Liver (tissue), 9 donors: ENCODE measurements around the gene RAB11FIP3. TPM values are rescaled to one million over a fixed set of nuclear protein-coding genes. Genes with fewer than 3 reads are reported as not detected.

ENCODE experiments used
- DNase-seq: peaks from one replicate; pipeline ENCODE4 v3.0.0-alpha.2; 2017; ENCODE audit warnings: low spot score
- H3K27ac ChIP-seq, 2 donors: one replicate each; pipeline ENCODE4 v1.7.0; 2013; ENCODE audit warnings: inconsistent platforms in 2 of 2, low read length in 2 of 2, control low read depth in 1 of 2, low read depth in 1 of 2, mild to moderate bottlenecking in 1 of 2
- H3K27me3 ChIP-seq, 4 donors: one replicate each; pipeline versions ENCODE4 v1.6.1 to v1.7.0; 2013; ENCODE audit warnings: low read length in 3 of 4, inconsistent platforms in 1 of 4, mild to moderate bottlenecking in 1 of 4, moderate library complexity in 1 of 4; ENCODE audit not compliant: control insufficient read depth in 4 of 4, insufficient read depth in 4 of 4
- H3K36me3 ChIP-seq, 4 donors: one replicate each; pipeline versions ENCODE4 v1.6.1 to v1.7.0; 2013; ENCODE audit warnings: low read length in 3 of 4, mild to moderate bottlenecking in 3 of 4, low read depth in 1 of 4, moderate library complexity in 1 of 4; ENCODE audit not compliant: control insufficient read depth in 4 of 4, insufficient read depth in 3 of 4
- H3K4me1 ChIP-seq, 4 donors: one replicate each; pipeline versions ENCODE4 v1.6.1 to v1.7.0; 2013; ENCODE audit warnings: low read length in 3 of 4, mild to moderate bottlenecking in 3 of 4, moderate library complexity in 1 of 4; ENCODE audit not compliant: control insufficient read depth in 4 of 4, insufficient read depth in 4 of 4
- H3K4me3 ChIP-seq, 3 donors: one replicate each; pipeline versions ENCODE4 v1.6.1 to v1.7.0; 2013; ENCODE audit warnings: low read length in 3 of 3, control low read depth in 1 of 3, low read depth in 1 of 3, mild to moderate bottlenecking in 1 of 3
- H3K9ac ChIP-seq, 2 donors: one replicate each; pipeline ENCODE4 v1.7.0; 2013; ENCODE audit warnings: low read length in 2 of 2, mild to moderate bottlenecking in 2 of 2, moderate library complexity in 2 of 2, control low read depth in 1 of 2, low read depth in 1 of 2
- H3K9me3 ChIP-seq, 4 donors: one replicate each; pipeline versions ENCODE4 v1.6.1 to v1.7.0; 2013; ENCODE audit warnings: low read length in 3 of 4; ENCODE audit not compliant: control insufficient read depth in 4 of 4
- CTCF ChIP-seq: fragments of 150-350 bp; IDR thresholded peaks from 2 replicates; pipeline ENCODE4 v1.5.1; 2017; ENCODE audit warnings: improper control_type of control experiment, low read depth, low read length; ENCODE audit not compliant: missing input control
- FOXA1 ChIP-seq: IDR thresholded peaks from 2 replicates; pipeline ENCODE4 v1.6.1; 2016; ENCODE audit warnings: antibody characterized with exemption
- FOXA2 ChIP-seq: IDR thresholded peaks from 2 replicates; pipeline ENCODE4 v1.6.1; 2016; ENCODE audit warnings: antibody characterized with exemption
- HNF4A ChIP-seq, 2 donors: conservative IDR thresholded peaks; 2 replicates each; pipeline ENCODE4 v1.6.1; 2016; ENCODE audit warnings: antibody characterized with exemption in 2 of 2, mild to moderate bottlenecking in 2 of 2
- HNF4G ChIP-seq: IDR thresholded peaks from 2 replicates; pipeline ENCODE4 v1.6.1; 2016; ENCODE audit warnings: antibody characterized with exemption
- NR2F2 ChIP-seq: IDR thresholded peaks from 2 replicates; pipeline ENCODE4 v1.6.1; 2016; ENCODE audit warnings: antibody characterized with exemption
- RAD21 ChIP-seq, 2 donors: IDR thresholded peaks; 2 replicates each; pipeline ENCODE4 v1.6.1; 2016; ENCODE audit warnings: antibody characterized with exemption in 2 of 2, mild to moderate bottlenecking in 2 of 2
- REST ChIP-seq: IDR thresholded peaks from 2 replicates; pipeline ENCODE4 v1.6.1; 2016; ENCODE audit warnings: antibody characterized with exemption, mild to moderate bottlenecking
- RXRA ChIP-seq, 2 donors: IDR thresholded peaks; 2 replicates each; pipeline ENCODE4 v1.6.1; 2017 to 2018; ENCODE audit warnings: antibody characterized with exemption in 2 of 2, mild to moderate bottlenecking in 1 of 2
- TAF1 ChIP-seq: conservative IDR thresholded peaks from 2 replicates; pipeline ENCODE4 v1.6.1; 2016; ENCODE audit warnings: antibody characterized with exemption, mild to moderate bottlenecking
- WGBS: extraction: QIAGEN DNeasy Blood & Tissue Kit; methylation state at CpG from one replicate; pipeline ENCODE4 v1.1.7; 2013; 5-methylcytosine and 5-hydroxymethylcytosine counted together
- polyA plus RNA-seq, 2 donors: library from polyadenylated mRNA; stranded (reverse) in 1 of 2; unstranded in 1 of 2; fragments of 200-250 nt in 1 of 2; fragments of >200 nt in 1 of 2; fragmentation: Nextera tagmentation in 1 of 2; extraction: Ambion mirVana in 1 of 2; gene quantifications; one replicate each; pipeline versions ENCODE4 v1.2.1 to v1.2.3, GENCODE V29; 2013 to 2015
- total RNA-seq, 2 donors: library from RNA; depleted of rRNA; stranded (reverse); fragments of >200 nt; gene quantifications; one replicate each; pipeline ENCODE4 v1.2.3, GENCODE V29; 2014
- TF ChIP-seq, protein P1 (sequence below): IDR thresholded peaks from 2 replicates; pipeline ENCODE4 v1.6.1; 2016; ENCODE audit warnings: antibody characterized with exemption
- TF ChIP-seq, protein P2 (sequence below): IDR thresholded peaks from 2 replicates; pipeline ENCODE4 v1.6.1; 2016; ENCODE audit warnings: antibody characterized with exemption
- donor health status: healthy.
- donor health status: healthy.
- donor health status: healthy.
- donor health status: healthy.
- donor health status: healthy.

The RAB11FIP3 gene
- total and polyA plus RNA-seq, 4 donors = 3.5 to 29.4 (median 15.7) TPM

GRCh38 chr16:568401-569258, 143.2 kb downstream of the RAB11FIP3 start:
- Histone ChIP-seq H3K36me3 (no peaks in the 10 kb centered on the region), H3K4me3 (no peak overlapping the region), H3K4me1 (peaks cover 5 to 37% (median 14%) of the 10 kb centered on the region in 4 donors), H3K27ac (no peak overlapping the region), H3K27me3 (no peaks in the 10 kb centered on the region), H3K9me3 (no peaks in the 10 kb centered on the region), H3K9ac (no peak overlapping the region)
- peak; percentile 87 for DNase-seq
- 86% methylated on average over 11 of the region's 11 CpGs for WGBS
- TF ChIP-seq TAF1 = no peak
- TF ChIP-seq, protein P1, sequence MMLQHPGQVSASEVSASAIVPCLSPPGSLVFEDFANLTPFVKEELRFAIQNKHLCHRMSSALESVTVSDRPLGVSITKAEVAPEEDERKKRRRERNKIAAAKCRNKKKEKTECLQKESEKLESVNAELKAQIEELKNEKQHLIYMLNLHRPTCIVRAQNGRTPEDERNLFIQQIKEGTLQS = no peak
- TF ChIP-seq RXRA (IDR thresholded peaks at IDR 0.05) = no peak
- TF ChIP-seq REST = no peak
- TF ChIP-seq, protein P2, sequence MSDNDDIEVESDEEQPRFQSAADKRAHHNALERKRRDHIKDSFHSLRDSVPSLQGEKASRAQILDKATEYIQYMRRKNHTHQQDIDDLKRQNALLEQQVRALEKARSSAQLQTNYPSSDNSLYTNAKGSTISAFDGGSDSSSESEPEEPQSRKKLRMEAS = no peak
- no peak for TF ChIP-seq NR2F2
- no peak for TF ChIP-seq FOXA1

DNA sequence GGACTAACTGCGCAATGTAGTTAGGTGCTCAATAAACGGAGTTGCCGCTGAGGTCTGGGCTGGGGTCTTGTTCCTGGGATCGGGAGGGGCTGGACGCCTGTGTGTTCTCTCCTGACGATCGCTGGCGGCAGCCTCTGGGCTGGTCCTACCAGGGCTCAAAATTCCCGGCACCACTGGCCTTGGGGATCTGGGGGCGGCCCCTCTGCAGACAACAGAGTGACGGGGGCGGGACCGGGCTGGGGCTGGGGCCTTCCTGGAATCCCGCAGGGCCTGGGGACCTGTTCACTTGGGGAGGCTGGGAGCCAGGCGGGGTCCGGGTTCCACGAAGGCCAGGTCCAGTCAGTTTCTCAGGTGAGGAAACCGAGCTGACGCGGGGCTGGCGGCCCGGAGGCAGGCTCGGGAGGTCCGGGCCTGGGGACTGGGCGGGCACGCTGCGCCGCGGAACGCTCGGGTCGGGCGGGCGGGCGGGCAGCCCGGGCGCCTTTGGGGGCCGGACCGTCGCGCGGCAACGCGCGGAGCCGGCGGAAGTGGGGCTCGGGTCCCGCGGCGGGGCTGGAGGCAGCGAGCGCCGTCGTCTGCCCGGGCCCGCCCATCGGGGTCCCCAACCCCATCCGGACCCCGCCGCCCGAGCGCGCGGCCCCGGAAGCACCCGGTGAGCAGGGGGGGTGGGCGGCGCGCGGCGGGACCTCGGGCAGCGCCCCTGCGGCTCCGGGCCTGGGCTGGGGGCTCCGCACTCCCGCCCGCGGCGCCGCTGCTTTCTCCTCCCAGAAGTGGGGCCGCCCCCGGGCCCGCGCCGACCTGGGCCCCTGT, 144.2 kb downstream of the RAB11FIP3 start, which contains the start of gene PIGQ:
PIGQ (plus strand) TSS at position 524 of the 810 bp plus-strand sequence. CDS start 4,107 bp downstream, outside the sequence.
- H3K27ac ChIP-seq = peak within 1 kb of the TSS; percentile 10 to 50
- H3K27me3 ChIP-seq = no peaks in the 10 kb centered on the region
- 4% methylated on average over 87 of the region's 87 CpGs for WGBS
- H3K4me1 ChIP-seq = peaks cover 5 to 39% (median 14%) of the 10 kb centered on the region in 4 donors
- H3K9me3 ChIP-seq = no peaks in the 10 kb centered on the region
- peak within 1 kb of the TSS; percentile 68 to 95 (median 94) for H3K4me3 ChIP-seq
- TF ChIP-seq NR2F2 (no peak), FOXA2 (no peak), HNF4G (no peak), HNF4A (conservative IDR thresholded peaks at IDR 0.05) (no peak), CTCF (no peak), RXRA (IDR thresholded peaks at IDR 0.05) (no peak), TAF1 (no peak), REST (no peak), RAD21 (IDR thresholded peaks at IDR 0.05) (no peak)
- TF ChIP-seq, protein P1 = no peak
- TF ChIP-seq, protein P2 = no peak
- H3K9ac ChIP-seq = peak within 1 kb of the TSS; percentile 22 to 95
- DNase-seq = peak; percentile 78
- peaks cover 0 to 5% (median under 1%) of the 10 kb centered on the region in 4 donors for H3K36me3 ChIP-seq
